Type B pancreatic cell (in vitro differentiated cells): ENCODE measurements around the gene EPHB1. TPM values are rescaled to one million over a fixed set of nuclear protein-coding genes. Genes with fewer than 3 reads are reported as not detected.

ENCODE experiments used
- DNase-seq: peaks from one replicate; pipeline ENCODE4 v3.0.0; 2021; ENCODE audit warnings: mixed read lengths; ENCODE audit not compliant: unreplicated experiment; ENCODE audit errors: extremely low spot score
- H3K27ac Mint-ChIP-seq: 2 replicates; pipeline ENCODE4 v1.8.0; 2021; ENCODE audit warnings: mild to moderate bottlenecking, mixed read lengths
- H3K27me3 Mint-ChIP-seq: 2 replicates; pipeline ENCODE4 v1.8.0; 2021; ENCODE audit warnings: mixed read lengths
- H3K36me3 Mint-ChIP-seq: 2 replicates; pipeline ENCODE4 v1.8.0; 2021; ENCODE audit warnings: mixed read lengths
- H3K4me1 Mint-ChIP-seq: one replicate; pipeline ENCODE4 v1.8.0; 2021; ENCODE audit warnings: mixed read lengths; ENCODE audit not compliant: unreplicated experiment
- H3K4me3 Mint-ChIP-seq: 2 replicates; pipeline ENCODE4 v1.8.0; 2021; ENCODE audit warnings: mild to moderate bottlenecking, mixed read lengths
- H3K9me3 Mint-ChIP-seq: 2 replicates; pipeline ENCODE4 v1.8.0; 2021; ENCODE audit warnings: mixed read lengths
- CTCF ChIP-seq: fragments of 200-600 bp; sonication (generic); conservative IDR thresholded peaks from 2 replicates; pipeline ENCODE4 v1.5.0; 2021; ENCODE audit warnings: antibody characterized with exemption, mild to moderate bottlenecking
- long read RNA-seq: library from polyadenylated mRNA; unstranded; transcript quantifications from one replicate; pipeline ENCODE4 v2.0.0, GENCODE V29; 2020
- total RNA-seq: library from RNA; stranded (reverse); gene quantifications from 2 replicates; pipeline ENCODE4 v1.2.1, GENCODE V29; 2021; ENCODE audit warnings: low replicate concordance

The EPHB1 gene
- total RNA-seq: 1.8 and 9.1 TPM in 2 replicates
- long read RNA-seq, full-length matches to known transcripts: 1 of 3 reads
- long read RNA-seq, partial matches to known transcripts: 0 of 3 reads
- long read RNA-seq, other reads (novel, unspliced or antisense): 2 of 3 reads

GRCh38 chr3:134794950-134795745 is at the start of gene EPHB1:
EPHB1 (plus strand) TSS chr3:134795260.
- Mint-ChIP-seq H3K9me3 (no peaks in the 10 kb centered on the region), H3K27me3 (peaks cover 88% of the 10 kb centered on the region), H3K36me3 (no peaks in the 10 kb centered on the region), H3K4me1 (peaks cover 3% of the 10 kb centered on the region), H3K27ac (peak within 1 kb of the TSS; percentile 92), H3K4me3 (peak within 1 kb of the TSS; percentile 99)
- peak; percentile 96 for TF ChIP-seq CTCF
- peak; percentile 90 for DNase-seq

GRCh38 chr3:134748698-134749097 is 46.4 kb upstream of the EPHB1 start:
- H3K9me3 Mint-ChIP-seq: no peaks in the 10 kb centered on the region
- no peaks in the 10 kb centered on the region for H3K36me3 Mint-ChIP-seq
- DNase-seq: no peak
- H3K4me1 Mint-ChIP-seq: no peaks in the 10 kb centered on the region
- peaks cover 13% of the 10 kb centered on the region for H3K27me3 Mint-ChIP-seq
- H3K4me3 Mint-ChIP-seq: no peak overlapping the region
- no peak for TF ChIP-seq CTCF
- no peak overlapping the region for H3K27ac Mint-ChIP-seq

GRCh38 chr3:134749174-134749573 is 45.9 kb upstream of the EPHB1 start:
- no peak for DNase-seq
- no peak overlapping the region for H3K4me3 Mint-ChIP-seq
- H3K36me3 Mint-ChIP-seq: no peaks in the 10 kb centered on the region
- H3K4me1 Mint-ChIP-seq: no peaks in the 10 kb centered on the region
- H3K9me3 Mint-ChIP-seq: no peaks in the 10 kb centered on the region
- TF ChIP-seq CTCF: no peak
- peaks cover 13% of the 10 kb centered on the region for H3K27me3 Mint-ChIP-seq
- H3K27ac Mint-ChIP-seq: no peak overlapping the region

GRCh38 chr3:134749802-134750553 is 45.1 kb upstream of the EPHB1 start:
- DNase-seq: no peak
- peaks cover 13% of the 10 kb centered on the region for H3K27me3 Mint-ChIP-seq

GRCh38 chr3:134751831-134752230 is 43.2 kb upstream of the EPHB1 start:
- Mint-ChIP-seq H3K4me1 (no peaks in the 10 kb centered on the region), H3K27ac (no peak overlapping the region), H3K4me3 (no peak overlapping the region), H3K36me3 (no peaks in the 10 kb centered on the region), H3K9me3 (no peaks in the 10 kb centered on the region), H3K27me3 (peaks cover 24% of the 10 kb centered on the region)
- DNase-seq: no peak
- TF ChIP-seq CTCF: no peak

More at GRCh38 chr3:134749802-134750553, 45.1 kb upstream of the EPHB1 start:
- TF ChIP-seq CTCF: no peak
- no peak overlapping the region for H3K27ac Mint-ChIP-seq
- H3K36me3 Mint-ChIP-seq: no peaks in the 10 kb centered on the region
- no peak overlapping the region for H3K4me3 Mint-ChIP-seq
- no peaks in the 10 kb centered on the region for H3K9me3 Mint-ChIP-seq
- H3K4me1 Mint-ChIP-seq: no peaks in the 10 kb centered on the region
